Fibroblast of skin of left quadriceps (primary cell): ENCODE results near the gene GULP1.

Source experiments
- DNase-seq, 2 experiments: peaks; one replicate each; pipeline ENCODE4 v3.0.0-alpha.2; 2013; ENCODE audit warnings: low read depth in 2 of 2

GULP1 gene

GRCh38 chr2:188471166-188471565 lies 179.5 kb downstream of the GULP1 start:
- no peak for DNase-seq

GRCh38 chr2:188473306-188473705 lies 181.6 kb downstream of the GULP1 start:
- DNase-seq, result no peak

- no peak for DNase-seq
Measured at GRCh38 chr2:188474316-188474715, 182.6 kb downstream of the GULP1 start.

- peak; percentile 70 to 73 for DNase-seq
Measured at GRCh38 chr2:188475945-188476344, 184.3 kb downstream of the GULP1 start.

GRCh38 chr2:188477564-188478103 lies 186.0 kb downstream of the GULP1 start:
- no peak for DNase-seq

GRCh38 chr2:188478724-188479123 lies 187.1 kb downstream of the GULP1 start:
- no peak for DNase-seq

- DNase-seq, result no peak
Measured at GRCh38 chr2:188481474-188481873, 189.8 kb downstream of the GULP1 start.

- no peak for DNase-seq
Measured at GRCh38 chr2:188485496-188485895, 193.8 kb downstream of the GULP1 start.

- DNase-seq, result no peak
Measured at GRCh38 chr2:188492751-188493150, 201.1 kb downstream of the GULP1 start.

GRCh38 chr2:188494906-188495305 lies 203.2 kb downstream of the GULP1 start:
- no peak for DNase-seq

- DNase-seq, result no peak
Measured at GRCh38 chr2:188495969-188496431, 204.3 kb downstream of the GULP1 start.

- DNase-seq, result no peak
Measured at GRCh38 chr2:188497726-188498125, 206.1 kb downstream of the GULP1 start.

GRCh38 chr2:188503975-188504374 lies 212.3 kb downstream of the GULP1 start:
- no peak for DNase-seq

- DNase-seq, result no peak
Measured at GRCh38 chr2:188506843-188507242, 215.2 kb downstream of the GULP1 start.

- no peak for DNase-seq
Measured at GRCh38 chr2:188511346-188511745, 219.7 kb downstream of the GULP1 start.

GRCh38 chr2:188512456-188512855 lies 220.8 kb downstream of the GULP1 start:
- peak in 1 of 2 experiments; percentile 40 for DNase-seq

- no peak for DNase-seq
Measured at GRCh38 chr2:188515918-188516317, 224.2 kb downstream of the GULP1 start.

- DNase-seq, result no peak
Measured at GRCh38 chr2:188517549-188518215, 226.0 kb downstream of the GULP1 start.

- DNase-seq, result no peak
Measured at GRCh38 chr2:188518381-188518780, 226.7 kb downstream of the GULP1 start.

GRCh38 chr2:188519136-188519535 lies 227.5 kb downstream of the GULP1 start:
- peak; percentile 59 to 64 for DNase-seq

GRCh38 chr2:188522517-188522916 lies 230.8 kb downstream of the GULP1 start:
- no peak for DNase-seq

- no peak for DNase-seq
Measured at GRCh38 chr2:188523919-188524318, 232.2 kb downstream of the GULP1 start.

GRCh38 chr2:188524519-188525113 lies 232.9 kb downstream of the GULP1 start:
- peak; percentile 48 to 51 for DNase-seq
